ENCODE data around the gene DNM1.

DNA sequence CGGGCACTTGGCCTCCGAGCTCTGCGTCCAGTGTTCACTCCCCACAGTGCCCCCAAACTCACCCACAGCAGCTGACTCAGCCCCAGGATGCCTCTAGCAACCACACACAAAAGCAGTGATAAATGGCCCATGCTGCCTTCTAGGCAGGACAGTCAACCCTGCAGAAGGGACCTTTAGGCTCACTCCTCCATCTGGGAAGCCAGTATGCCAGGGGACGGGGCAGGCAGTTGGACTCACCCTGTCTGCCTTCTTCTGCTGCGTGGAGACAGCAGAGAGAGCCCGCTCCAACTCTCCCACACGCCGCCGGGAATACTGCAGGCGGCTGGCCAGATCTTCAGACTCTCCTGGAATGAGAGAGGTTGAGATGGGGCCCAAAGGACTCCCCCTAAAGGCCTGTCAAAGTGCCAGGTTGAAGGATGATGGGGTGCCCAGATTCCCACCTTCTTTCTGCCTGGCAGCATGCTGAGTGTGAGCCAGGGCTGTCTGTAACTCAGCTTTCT lies 62.2 kb downstream of the DNM1 start:
- TF ChIP-seq ZNF217 (IDR thresholded peaks at IDR 0.05) (no peak), EZH2 (IDR thresholded peaks at IDR 0.05; ENCODE audit: borderline replicate concordance, control insufficient read depth, low read depth, low read length) (no peak), CTCF (IDR thresholded peaks at IDR 0.05 in 2 of 3, conservative IDR thresholded peaks at IDR 0.05 in 1 of 3; ENCODE audit: control insufficient read depth in 2 of 3, extremely low read depth in 1 of 3, insufficient read depth in 1 of 3, low read depth in 3 of 3, low read length in 3 of 3) (no peak), GABPA (IDR thresholded peaks at IDR 0.05; ENCODE audit: low read depth) (no peak), FOXM1 (IDR thresholded peaks at IDR 0.05; ENCODE audit: low read depth, low read length) (no peak), ATF7 (IDR thresholded peaks at IDR 0.05; ENCODE audit: low read depth) (no peak)
- TF ChIP-seq, protein P1, sequence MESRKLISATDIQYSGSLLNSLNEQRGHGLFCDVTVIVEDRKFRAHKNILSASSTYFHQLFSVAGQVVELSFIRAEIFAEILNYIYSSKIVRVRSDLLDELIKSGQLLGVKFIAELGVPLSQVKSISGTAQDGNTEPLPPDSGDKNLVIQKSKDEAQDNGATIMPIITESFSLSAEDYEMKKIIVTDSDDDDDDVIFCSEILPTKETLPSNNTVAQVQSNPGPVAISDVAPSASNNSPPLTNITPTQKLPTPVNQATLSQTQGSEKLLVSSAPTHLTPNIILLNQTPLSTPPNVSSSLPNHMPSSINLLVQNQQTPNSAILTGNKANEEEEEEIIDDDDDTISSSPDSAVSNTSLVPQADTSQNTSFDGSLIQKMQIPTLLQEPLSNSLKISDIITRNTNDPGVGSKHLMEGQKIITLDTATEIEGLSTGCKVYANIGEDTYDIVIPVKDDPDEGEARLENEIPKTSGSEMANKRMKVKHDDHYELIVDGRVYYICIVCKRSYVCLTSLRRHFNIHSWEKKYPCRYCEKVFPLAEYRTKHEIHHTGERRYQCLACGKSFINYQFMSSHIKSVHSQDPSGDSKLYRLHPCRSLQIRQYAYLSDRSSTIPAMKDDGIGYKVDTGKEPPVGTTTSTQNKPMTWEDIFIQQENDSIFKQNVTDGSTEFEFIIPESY (IDR thresholded peaks at IDR 0.05): no peak
